ENCODE results near the gene NF2. TPM values are rescaled to one million over a fixed set of nuclear protein-coding genes. Genes with fewer than 3 reads are reported as not detected.

Gene NF2
- total RNA-seq, 1 experiment from 2014 or later: 190 TPM

DNA sequence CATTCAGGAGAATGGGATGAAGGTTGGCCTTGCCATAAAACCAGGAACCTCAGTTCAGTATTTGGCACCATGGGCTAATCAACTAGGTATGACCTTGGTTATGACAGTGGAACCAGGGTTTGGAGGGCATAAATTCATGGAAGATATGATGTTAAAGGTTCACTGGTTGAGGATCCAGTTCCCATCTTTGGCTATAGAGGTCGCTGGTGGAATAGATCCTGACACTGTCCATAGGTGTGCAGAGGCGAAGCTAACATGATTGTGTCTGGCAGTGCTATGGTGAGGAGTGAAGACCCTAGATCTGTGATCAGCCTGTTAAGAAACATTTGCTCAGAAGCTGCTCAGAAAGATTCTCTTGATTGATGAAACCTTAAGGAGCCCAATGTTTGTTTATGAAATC, 5.7 kb downstream of the NF2 start:
- peak overlapping the region; percentile 71 for H3K27ac ChIP-seq (ENCODE audit: low read length)
- no peak for DNase-seq (ENCODE audit: low read depth, low spot score)
- POLR2A ChIA-PET: no interaction called here

DNA sequence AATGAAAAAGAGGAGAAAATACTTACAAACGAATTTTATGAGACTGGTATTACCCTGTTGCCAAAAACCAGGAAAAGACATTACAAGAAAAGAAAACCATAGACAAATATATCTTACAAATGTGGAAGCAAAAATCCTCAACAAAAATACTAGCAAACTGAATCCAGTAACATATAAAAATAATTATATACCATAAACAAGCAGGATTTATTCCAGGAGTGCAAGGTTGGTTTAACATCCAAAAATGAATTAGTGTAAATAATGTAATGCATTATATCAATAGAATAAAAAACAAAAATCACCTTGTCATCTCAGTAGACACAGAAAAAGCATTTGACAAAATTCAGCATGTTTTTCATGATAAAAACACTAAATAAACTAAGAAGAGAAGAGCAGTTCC, 7.3 kb downstream of the NF2 start:
- BruUV-seq (replicated peaks): no TSS peak
- no peak for ATAC-seq
- ChIA-PET CTCF (no interaction called here), POLR2A (no interaction called here)
- intact Hi-C loops (cut with micrococcal nuclease; ENCODE audit: unreplicated experiment): no loop called here
- Histone ChIP-seq H3K4me3 (ENCODE audit: low read depth in 2 of 2, low read length in 2 of 2) (no peak overlapping the region), H3K4me1 (ENCODE audit: control insufficient read depth, insufficient read depth, low read length) (peaks cover 30% of the 10 kb centered on the region), H3K36me3 (ENCODE audit: control insufficient read depth, insufficient read depth, low read length) (no peaks in the 10 kb centered on the region), H3K27ac (ENCODE audit: low read length) (peak overlapping the region; percentile 1), H3K27me3 (ENCODE audit: control insufficient read depth, insufficient read depth, low read length) (no peaks in the 10 kb centered on the region), H3K9me3 (ENCODE audit: control insufficient read depth, insufficient read depth, low read depth, low read length) (no peaks in the 10 kb centered on the region; the same call in 1 of the 2 replicates)
- TF ChIP-seq TCF7L2 (IDR thresholded peaks at IDR 0.05; ENCODE audit: low read depth, low read length) (no peak), POLR2AphosphoS5 (IDR thresholded peaks at IDR 0.05; ENCODE audit: low read depth, low read length) (no peak), SIN3A (IDR thresholded peaks at IDR 0.05; ENCODE audit: borderline replicate concordance, insufficient read depth, low read depth, low read length) (no peak), CTCF (IDR thresholded peaks at IDR 0.05) (no peak)
- TF ChIP-seq, protein P1, sequence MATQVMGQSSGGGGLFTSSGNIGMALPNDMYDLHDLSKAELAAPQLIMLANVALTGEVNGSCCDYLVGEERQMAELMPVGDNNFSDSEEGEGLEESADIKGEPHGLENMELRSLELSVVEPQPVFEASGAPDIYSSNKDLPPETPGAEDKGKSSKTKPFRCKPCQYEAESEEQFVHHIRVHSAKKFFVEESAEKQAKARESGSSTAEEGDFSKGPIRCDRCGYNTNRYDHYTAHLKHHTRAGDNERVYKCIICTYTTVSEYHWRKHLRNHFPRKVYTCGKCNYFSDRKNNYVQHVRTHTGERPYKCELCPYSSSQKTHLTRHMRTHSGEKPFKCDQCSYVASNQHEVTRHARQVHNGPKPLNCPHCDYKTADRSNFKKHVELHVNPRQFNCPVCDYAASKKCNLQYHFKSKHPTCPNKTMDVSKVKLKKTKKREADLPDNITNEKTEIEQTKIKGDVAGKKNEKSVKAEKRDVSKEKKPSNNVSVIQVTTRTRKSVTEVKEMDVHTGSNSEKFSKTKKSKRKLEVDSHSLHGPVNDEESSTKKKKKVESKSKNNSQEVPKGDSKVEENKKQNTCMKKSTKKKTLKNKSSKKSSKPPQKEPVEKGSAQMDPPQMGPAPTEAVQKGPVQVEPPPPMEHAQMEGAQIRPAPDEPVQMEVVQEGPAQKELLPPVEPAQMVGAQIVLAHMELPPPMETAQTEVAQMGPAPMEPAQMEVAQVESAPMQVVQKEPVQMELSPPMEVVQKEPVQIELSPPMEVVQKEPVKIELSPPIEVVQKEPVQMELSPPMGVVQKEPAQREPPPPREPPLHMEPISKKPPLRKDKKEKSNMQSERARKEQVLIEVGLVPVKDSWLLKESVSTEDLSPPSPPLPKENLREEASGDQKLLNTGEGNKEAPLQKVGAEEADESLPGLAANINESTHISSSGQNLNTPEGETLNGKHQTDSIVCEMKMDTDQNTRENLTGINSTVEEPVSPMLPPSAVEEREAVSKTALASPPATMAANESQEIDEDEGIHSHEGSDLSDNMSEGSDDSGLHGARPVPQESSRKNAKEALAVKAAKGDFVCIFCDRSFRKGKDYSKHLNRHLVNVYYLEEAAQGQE (IDR thresholded peaks at IDR 0.05; ENCODE audit: insufficient read depth in 1 of 2, low read depth in 2 of 2, low read length in 1 of 2): no peak
- no peak for DNase-seq (ENCODE audit: low read depth, low spot score)
- in situ Hi-C loops (cut with HindIII; ENCODE audit: low pct_unique_long_range_greater_than_20kb, low sequenced_read_pairs): no loop called here

More for the DNA sequence above, 5.7 kb downstream of the NF2 start:
- no TSS peak for BruUV-seq (replicated peaks)
- intact Hi-C loops (cut with micrococcal nuclease; ENCODE audit: unreplicated experiment) (no loop called here), in situ Hi-C loops (cut with HindIII; ENCODE audit: low pct_unique_long_range_greater_than_20kb, low sequenced_read_pairs) (no loop called here)
- Histone ChIP-seq H3K27me3 (ENCODE audit: control insufficient read depth, insufficient read depth, low read length) (no peaks in the 10 kb centered on the region), H3K4me1 (ENCODE audit: control insufficient read depth, insufficient read depth, low read length) (peaks cover 22% of the 10 kb centered on the region), H3K9me3 (ENCODE audit: control insufficient read depth, insufficient read depth, low read depth, low read length) (no peaks in the 10 kb centered on the region; the same call in 1 of the 2 replicates), H3K36me3 (ENCODE audit: control insufficient read depth, insufficient read depth, low read length) (peaks cover under 1% of the 10 kb centered on the region; the same call in 1 of the 2 replicates), H3K4me3 (ENCODE audit: low read depth in 2 of 2, low read length in 2 of 2) (no peak overlapping the region)
- peak; percentile 60; the same call in 1 of the 2 replicates for ATAC-seq
- TF ChIP-seq CTCF (IDR thresholded peaks at IDR 0.05) (peak; percentile 66), TCF7L2 (IDR thresholded peaks at IDR 0.05; ENCODE audit: low read depth, low read length) (no peak), SIN3A (IDR thresholded peaks at IDR 0.05; ENCODE audit: borderline replicate concordance, insufficient read depth, low read depth, low read length) (no peak), POLR2AphosphoS5 (IDR thresholded peaks at IDR 0.05; ENCODE audit: low read depth, low read length) (no peak)
- TF ChIP-seq, protein P1 (IDR thresholded peaks at IDR 0.05; ENCODE audit: insufficient read depth in 1 of 2, low read depth in 2 of 2, low read length in 1 of 2): no peak
- CTCF ChIA-PET: no interaction called here
